Thoracic aorta (tissue), 2 donors: Measurements from ENCODE around the gene GASK1A. TPM values are rescaled to one million over a fixed set of nuclear protein-coding genes. Genes with fewer than 3 reads are reported as not detected.

ENCODE experiments used
- ATAC-seq: fragments of 150-250 bp; one replicate; pipeline ENCODE4 v1.8.0; 2017; ENCODE audit warnings: low read depth; ENCODE audit not compliant: insufficient number of reproducible peaks, low FRiP score
- DNase-seq: peaks from one replicate; pipeline ENCODE4 v3.0.0-alpha.2; 2020; ENCODE audit warnings: low spot score
- H3K27ac ChIP-seq, 2 donors: fragments of 200-600 bp; sonication (generic); 1 replicate in 1 of 2; 2 replicates in 1 of 2; pipeline ENCODE4 v1.5.1; 2016; ENCODE audit warnings: mild to moderate bottlenecking in 2 of 2, moderate library complexity in 2 of 2
- H3K27me3 ChIP-seq: fragments of 200-600 bp; sonication (generic); replicated peaks from 2 replicates; pipeline ENCODE4 v1.6.0; 2016; ENCODE audit warnings: mild to moderate bottlenecking; ENCODE audit not compliant: insufficient read depth
- H3K36me3 ChIP-seq: fragments of 200-600 bp; sonication (generic); one replicate; pipeline ENCODE4 v1.5.1; 2016
- H3K4me1 ChIP-seq, 2 donors: fragments of 200-600 bp; sonication (generic); 1 replicate in 1 of 2; 2 replicates in 1 of 2; pipeline versions ENCODE4 v1.5.1 to v1.6.0; 2016; ENCODE audit warnings: low read depth in 2 of 2, mild to moderate bottlenecking in 1 of 2; ENCODE audit not compliant: control insufficient read depth in 1 of 2
- H3K4me3 ChIP-seq: fragments of 200-600 bp; sonication (generic); 2 replicates; pipeline ENCODE4 v1.5.1; 2016; ENCODE audit warnings: mild to moderate bottlenecking
- H3K9me3 ChIP-seq: fragments of 200-600 bp; sonication (generic); 2 replicates; pipeline ENCODE4 v1.5.1; 2016
- total RNA-seq, 2 donors: library from RNA; depleted of rRNA; stranded (reverse); fragments of >200 nt; gene quantifications; one replicate each; pipeline versions ENCODE4 v1.1.0 to v1.2.3, GENCODE V29; 2016
- TF ChIP-seq, protein P1 (sequence below): fragments of 200-600 bp; sonication (generic); IDR thresholded peaks from one replicate; pipeline ENCODE4 v1.5.1; 2019; ENCODE audit warnings: antibody characterized with exemption

The GASK1A gene
- total RNA-seq, 2 donors from 2014 or later, result 10.2 to 37.3 TPM

GRCh38 chr3:43009547-43009946 is 30.4 kb downstream of the GASK1A start:
- no peaks in the 10 kb centered on the region for H3K9me3 ChIP-seq
- no peaks in the 10 kb centered on the region for H3K36me3 ChIP-seq
- H3K4me1 ChIP-seq, result no peaks in the 10 kb centered on the region
- DNase-seq, result no peak
- ATAC-seq, result no peak
- TF ChIP-seq, protein P1, sequence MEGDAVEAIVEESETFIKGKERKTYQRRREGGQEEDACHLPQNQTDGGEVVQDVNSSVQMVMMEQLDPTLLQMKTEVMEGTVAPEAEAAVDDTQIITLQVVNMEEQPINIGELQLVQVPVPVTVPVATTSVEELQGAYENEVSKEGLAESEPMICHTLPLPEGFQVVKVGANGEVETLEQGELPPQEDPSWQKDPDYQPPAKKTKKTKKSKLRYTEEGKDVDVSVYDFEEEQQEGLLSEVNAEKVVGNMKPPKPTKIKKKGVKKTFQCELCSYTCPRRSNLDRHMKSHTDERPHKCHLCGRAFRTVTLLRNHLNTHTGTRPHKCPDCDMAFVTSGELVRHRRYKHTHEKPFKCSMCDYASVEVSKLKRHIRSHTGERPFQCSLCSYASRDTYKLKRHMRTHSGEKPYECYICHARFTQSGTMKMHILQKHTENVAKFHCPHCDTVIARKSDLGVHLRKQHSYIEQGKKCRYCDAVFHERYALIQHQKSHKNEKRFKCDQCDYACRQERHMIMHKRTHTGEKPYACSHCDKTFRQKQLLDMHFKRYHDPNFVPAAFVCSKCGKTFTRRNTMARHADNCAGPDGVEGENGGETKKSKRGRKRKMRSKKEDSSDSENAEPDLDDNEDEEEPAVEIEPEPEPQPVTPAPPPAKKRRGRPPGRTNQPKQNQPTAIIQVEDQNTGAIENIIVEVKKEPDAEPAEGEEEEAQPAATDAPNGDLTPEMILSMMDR, result no peak
- no peak overlapping the region for H3K4me3 ChIP-seq
- H3K27ac ChIP-seq, result no peak overlapping the region
- no peaks in the 10 kb centered on the region for H3K27me3 ChIP-seq

DNA sequence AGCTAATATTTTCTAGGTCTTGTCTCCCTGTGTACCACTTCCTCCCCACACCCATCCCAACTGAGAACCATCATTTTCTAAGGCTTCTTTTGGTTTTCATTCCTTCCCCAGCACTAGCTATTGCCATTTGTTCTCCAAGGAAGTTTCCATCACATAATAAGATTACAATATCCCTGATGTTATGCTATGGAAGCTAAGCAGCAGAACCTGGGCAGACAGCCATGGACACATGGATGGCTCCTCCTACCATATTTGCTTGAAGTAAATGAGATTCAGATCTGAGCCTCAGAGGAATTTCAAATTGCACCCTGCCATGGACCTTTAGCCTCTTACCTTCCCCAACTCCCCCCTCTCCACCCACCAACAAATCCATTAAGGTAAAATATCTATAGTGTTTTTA is 31.5 kb downstream of the GASK1A start:
- ATAC-seq (no peak), DNase-seq (no peak)
- H3K27ac ChIP-seq, result no peak overlapping the region
- no peaks in the 10 kb centered on the region for H3K9me3 ChIP-seq
- TF ChIP-seq, protein P1, result no peak
- H3K4me3 ChIP-seq, result no peak overlapping the region
- H3K4me1 ChIP-seq, result no peaks in the 10 kb centered on the region
- no peaks in the 10 kb centered on the region for H3K27me3 ChIP-seq
- H3K36me3 ChIP-seq, result no peaks in the 10 kb centered on the region

- Histone ChIP-seq H3K36me3 (no peaks in the 10 kb centered on the region), H3K4me1 (no peaks in the 10 kb centered on the region), H3K27ac (no peak overlapping the region), H3K4me3 (no peak overlapping the region), H3K27me3 (no peaks in the 10 kb centered on the region), H3K9me3 (no peaks in the 10 kb centered on the region)
- ATAC-seq, result no peak
- no peak for DNase-seq
- TF ChIP-seq, protein P1, result no peak
Measured at GRCh38 chr3:43011638-43012037, 32.5 kb downstream of the GASK1A start.

- TF ChIP-seq, protein P1, result no peak
- DNase-seq (no peak), ATAC-seq (no peak)
- H3K4me1 ChIP-seq, result no peaks in the 10 kb centered on the region
- H3K27ac ChIP-seq, result no peak overlapping the region
- H3K9me3 ChIP-seq, result no peaks in the 10 kb centered on the region
- H3K27me3 ChIP-seq, result no peaks in the 10 kb centered on the region
- no peaks in the 10 kb centered on the region for H3K36me3 ChIP-seq
- no peak overlapping the region for H3K4me3 ChIP-seq
Measured at GRCh38 chr3:43012174-43012573, 33.1 kb downstream of the GASK1A start.

DNA sequence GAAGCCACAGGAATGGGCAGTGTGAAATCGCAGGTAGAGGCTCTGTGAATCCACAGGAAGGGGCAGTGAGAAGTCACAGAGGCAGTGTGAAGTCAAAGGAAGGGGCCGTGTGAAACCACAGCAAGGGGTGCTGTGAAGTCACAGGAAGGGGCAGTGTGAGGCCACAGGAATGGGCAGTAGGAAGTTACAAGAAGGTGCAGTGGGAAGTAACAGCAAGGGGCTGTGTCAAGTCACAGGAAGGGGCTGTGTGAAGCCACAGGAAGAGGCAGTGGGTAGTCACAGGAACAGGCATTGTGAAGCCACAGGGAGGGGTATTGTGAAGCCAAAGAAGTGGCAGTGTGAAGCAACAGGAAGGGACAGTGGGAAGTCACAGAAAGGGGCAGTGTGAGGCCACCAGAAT is 34.1 kb downstream of the GASK1A start:
- Histone ChIP-seq H3K27me3 (no peaks in the 10 kb centered on the region), H3K27ac (no peak overlapping the region), H3K9me3 (no peaks in the 10 kb centered on the region), H3K4me1 (no peaks in the 10 kb centered on the region), H3K4me3 (no peak overlapping the region), H3K36me3 (no peaks in the 10 kb centered on the region)
- TF ChIP-seq, protein P1, result no peak
- no peak for DNase-seq
- ATAC-seq, result no peak
